ENCODE results near the gene PTPN11.

PTPN11 gene

DNA sequence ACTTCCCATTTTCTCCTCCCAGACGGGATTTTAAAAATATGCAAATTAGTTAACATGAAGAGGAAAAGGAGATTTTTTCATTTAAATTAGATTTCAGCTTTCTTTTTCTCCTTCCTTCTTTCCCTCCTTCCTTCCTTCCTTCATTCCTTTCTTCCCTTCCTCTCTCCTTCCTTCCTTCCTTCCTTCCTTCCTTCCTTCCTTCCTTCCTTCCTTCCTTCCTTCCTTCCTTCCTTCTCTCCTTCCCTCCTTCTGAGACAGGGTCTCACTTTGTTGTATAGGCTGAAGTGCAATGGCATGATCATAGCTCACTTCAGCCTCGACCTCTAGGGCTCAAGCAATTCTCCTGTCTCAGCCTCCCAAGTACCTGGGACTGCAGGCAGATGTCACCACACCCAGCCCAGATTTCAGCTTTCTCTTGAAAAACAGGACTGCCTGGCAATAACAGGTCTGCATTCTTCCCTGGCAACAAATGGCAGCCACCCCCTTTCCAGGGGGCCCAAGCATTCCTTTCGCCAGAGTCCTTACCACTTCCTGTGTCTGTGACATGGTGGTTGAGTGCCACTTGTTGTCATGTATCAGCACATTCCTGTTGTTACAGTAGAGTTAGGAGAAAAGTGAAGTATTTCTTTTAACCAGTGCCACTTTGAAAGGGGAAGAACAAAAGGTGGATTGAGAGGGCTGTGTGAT, 119.1 kb downstream of the PTPN11 start:
- no peak overlapping the region for H3K4me3 ChIP-seq (ENCODE audit: low read length)
- no peaks in the 10 kb centered on the region for H4K20me1 ChIP-seq (ENCODE audit: control insufficient read depth, insufficient read depth, low read depth, low read length)
- no peak overlapping the region for H3K4me2 ChIP-seq (ENCODE audit: low read length)
- no peaks in the 10 kb centered on the region for H3K36me3 ChIP-seq (ENCODE audit: control insufficient read depth, low read length)
- H3K27ac ChIP-seq (ENCODE audit: low read depth, low read length), result no peak overlapping the region
- H3F3A ChIP-seq (ENCODE audit: control insufficient read depth, insufficient read depth), result no peaks in the 10 kb centered on the region
- no peaks in the 10 kb centered on the region for H3K9me3 ChIP-seq (ENCODE audit: control insufficient read depth, insufficient read depth, low read length)
- TF ChIP-seq, protein P1, sequence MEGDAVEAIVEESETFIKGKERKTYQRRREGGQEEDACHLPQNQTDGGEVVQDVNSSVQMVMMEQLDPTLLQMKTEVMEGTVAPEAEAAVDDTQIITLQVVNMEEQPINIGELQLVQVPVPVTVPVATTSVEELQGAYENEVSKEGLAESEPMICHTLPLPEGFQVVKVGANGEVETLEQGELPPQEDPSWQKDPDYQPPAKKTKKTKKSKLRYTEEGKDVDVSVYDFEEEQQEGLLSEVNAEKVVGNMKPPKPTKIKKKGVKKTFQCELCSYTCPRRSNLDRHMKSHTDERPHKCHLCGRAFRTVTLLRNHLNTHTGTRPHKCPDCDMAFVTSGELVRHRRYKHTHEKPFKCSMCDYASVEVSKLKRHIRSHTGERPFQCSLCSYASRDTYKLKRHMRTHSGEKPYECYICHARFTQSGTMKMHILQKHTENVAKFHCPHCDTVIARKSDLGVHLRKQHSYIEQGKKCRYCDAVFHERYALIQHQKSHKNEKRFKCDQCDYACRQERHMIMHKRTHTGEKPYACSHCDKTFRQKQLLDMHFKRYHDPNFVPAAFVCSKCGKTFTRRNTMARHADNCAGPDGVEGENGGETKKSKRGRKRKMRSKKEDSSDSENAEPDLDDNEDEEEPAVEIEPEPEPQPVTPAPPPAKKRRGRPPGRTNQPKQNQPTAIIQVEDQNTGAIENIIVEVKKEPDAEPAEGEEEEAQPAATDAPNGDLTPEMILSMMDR (IDR thresholded peaks at IDR 0.05; ENCODE audit: low read depth, low read length, poor library complexity, severe bottlenecking), result no peak
- no peak for TF ChIP-seq EZH2phosphoT487 (IDR thresholded peaks at IDR 0.05; ENCODE audit: borderline replicate concordance, low read length)
- no peaks in the 10 kb centered on the region for H3K4me1 ChIP-seq (ENCODE audit: control insufficient read depth, low read length)
- no peaks in the 10 kb centered on the region for H3K79me2 ChIP-seq (ENCODE audit: control insufficient read depth, low read length)
- H3K9me2 ChIP-seq (replicated peaks; ENCODE audit: control insufficient read depth, low read length), result no peaks in the 10 kb centered on the region
- H3K27me3 ChIP-seq (ENCODE audit: control insufficient read depth, low read length), result peaks cover 6% of the 10 kb centered on the region; the same call in 1 of the 2 replicates

DNA sequence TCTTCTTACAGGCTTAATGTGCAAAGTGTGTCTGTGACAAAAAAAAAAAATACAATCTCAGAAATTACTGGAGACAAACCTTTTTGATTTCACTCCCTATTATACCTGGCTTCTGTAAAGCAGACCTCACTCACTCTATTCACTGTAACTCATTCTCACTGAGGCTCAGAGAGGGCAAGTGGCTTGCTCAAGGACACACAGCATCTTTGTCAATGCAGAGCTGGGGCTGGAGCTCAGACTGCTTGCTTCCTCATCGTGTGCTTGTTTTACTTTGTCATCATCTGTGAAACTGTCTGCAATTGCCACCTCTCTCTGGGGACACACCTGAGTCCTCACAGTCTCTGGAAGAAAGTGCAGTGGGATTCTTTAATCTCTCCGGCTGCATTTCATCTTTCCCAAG, 120.0 kb downstream of the PTPN11 start:
- Histone ChIP-seq H3K4me1 (ENCODE audit: control insufficient read depth, low read length) (no peaks in the 10 kb centered on the region), H3K79me2 (ENCODE audit: control insufficient read depth, low read length) (no peaks in the 10 kb centered on the region), H3K36me3 (ENCODE audit: control insufficient read depth, low read length) (no peaks in the 10 kb centered on the region), H3K4me3 (ENCODE audit: low read length) (no peak overlapping the region), H3F3A (ENCODE audit: control insufficient read depth, insufficient read depth) (no peaks in the 10 kb centered on the region), H3K4me2 (ENCODE audit: low read length) (no peak overlapping the region), H3K9me2 (replicated peaks; ENCODE audit: control insufficient read depth, low read length) (no peaks in the 10 kb centered on the region), H3K27me3 (ENCODE audit: control insufficient read depth, low read length) (peaks cover 6% of the 10 kb centered on the region; the same call in 1 of the 2 replicates), H3K9me3 (ENCODE audit: control insufficient read depth, insufficient read depth, low read length) (no peaks in the 10 kb centered on the region), H4K20me1 (ENCODE audit: control insufficient read depth, insufficient read depth, low read depth, low read length) (no peaks in the 10 kb centered on the region), H3K27ac (ENCODE audit: low read depth, low read length) (no peak overlapping the region)
- no peak for TF ChIP-seq EZH2phosphoT487 (IDR thresholded peaks at IDR 0.05; ENCODE audit: borderline replicate concordance, low read length)
- TF ChIP-seq, protein P1 (IDR thresholded peaks at IDR 0.05; ENCODE audit: low read depth, low read length, poor library complexity, severe bottlenecking), result no peak

DNA sequence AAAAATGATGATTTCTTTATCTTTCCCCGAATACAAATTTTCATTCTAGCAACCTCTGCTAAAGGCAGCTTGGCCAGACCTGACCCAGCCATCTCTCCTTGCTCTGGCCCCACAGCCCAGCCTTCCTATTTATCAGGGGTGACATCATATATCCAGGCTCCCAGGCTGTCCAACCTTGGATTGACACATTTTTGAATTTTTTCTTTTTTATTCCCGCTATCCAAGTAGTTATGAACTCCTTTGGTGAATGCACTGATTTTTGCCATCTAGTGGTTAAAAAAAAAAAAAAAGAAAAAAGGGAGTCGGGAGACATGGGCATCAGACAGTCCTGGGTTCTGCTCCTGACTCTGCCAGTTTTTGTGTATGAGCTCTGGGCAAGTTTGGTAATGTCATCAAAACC, 120.5 kb downstream of the PTPN11 start:
- H3F3A ChIP-seq (ENCODE audit: control insufficient read depth, insufficient read depth), result no peaks in the 10 kb centered on the region
- peaks cover 6% of the 10 kb centered on the region; the same call in 1 of the 2 replicates for H3K27me3 ChIP-seq (ENCODE audit: control insufficient read depth, low read length)
- H4K20me1 ChIP-seq (ENCODE audit: control insufficient read depth, insufficient read depth, low read depth, low read length), result no peaks in the 10 kb centered on the region
- H3K79me2 ChIP-seq (ENCODE audit: control insufficient read depth, low read length), result no peaks in the 10 kb centered on the region
- no peak overlapping the region for H3K4me3 ChIP-seq (ENCODE audit: low read length)
- H3K36me3 ChIP-seq (ENCODE audit: control insufficient read depth, low read length), result no peaks in the 10 kb centered on the region
- H3K27ac ChIP-seq (ENCODE audit: low read depth, low read length), result no peak overlapping the region
- TF ChIP-seq, protein P1 (IDR thresholded peaks at IDR 0.05; ENCODE audit: low read depth, low read length, poor library complexity, severe bottlenecking), result no peak
- TF ChIP-seq EZH2phosphoT487 (IDR thresholded peaks at IDR 0.05; ENCODE audit: borderline replicate concordance, low read length), result no peak
- H3K4me2 ChIP-seq (ENCODE audit: low read length), result no peak overlapping the region
- H3K9me3 ChIP-seq (ENCODE audit: control insufficient read depth, insufficient read depth, low read length), result no peaks in the 10 kb centered on the region
- no peaks in the 10 kb centered on the region for H3K9me2 ChIP-seq (replicated peaks; ENCODE audit: control insufficient read depth, low read length)
- no peaks in the 10 kb centered on the region for H3K4me1 ChIP-seq (ENCODE audit: control insufficient read depth, low read length)

All from DOHH2 (cell line).